ENCODE measurements around the gene CYLC2.

Gene CYLC2

DNA sequence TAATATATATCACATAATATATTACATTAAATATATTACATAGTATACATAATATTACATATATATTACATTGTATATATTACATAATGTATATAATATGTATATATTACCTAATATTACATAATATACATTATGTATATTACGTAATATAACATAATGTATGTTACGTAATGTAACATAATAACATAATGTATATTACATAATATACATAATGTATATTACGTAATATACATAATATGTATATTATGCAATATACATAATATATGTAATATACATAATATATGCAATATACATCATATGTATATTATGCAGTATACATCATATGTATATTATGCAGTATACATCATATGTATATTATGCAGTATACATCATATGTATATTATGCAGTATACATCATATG lies 19.1 kb downstream of the CYLC2 start:
- no peaks in the 10 kb centered on the region for H3K27me3 ChIP-seq (ENCODE audit: control insufficient read depth in 5 of 5, insufficient read depth in 4 of 5, low read length in 5 of 5)
- no peaks in the 10 kb centered on the region for H3K9me3 ChIP-seq (ENCODE audit: control insufficient read depth in 5 of 5, low read length in 5 of 5)
- no peak overlapping the region for H3K27ac ChIP-seq (ENCODE audit: low read depth, low read length)
- H3K4me3 ChIP-seq (ENCODE audit: low read depth in 1 of 5, low read length in 5 of 5): no peak overlapping the region
- H3K36me3 ChIP-seq (ENCODE audit: control insufficient read depth in 5 of 5, insufficient read depth in 5 of 5, low read length in 5 of 5): no peaks in the 10 kb centered on the region
- H3K9ac ChIP-seq (ENCODE audit: low read length in 5 of 5): no peak overlapping the region
- H3K4me1 ChIP-seq (ENCODE audit: control insufficient read depth in 5 of 5, insufficient read depth in 5 of 5, low read length in 5 of 5): no peaks in the 10 kb centered on the region

DNA sequence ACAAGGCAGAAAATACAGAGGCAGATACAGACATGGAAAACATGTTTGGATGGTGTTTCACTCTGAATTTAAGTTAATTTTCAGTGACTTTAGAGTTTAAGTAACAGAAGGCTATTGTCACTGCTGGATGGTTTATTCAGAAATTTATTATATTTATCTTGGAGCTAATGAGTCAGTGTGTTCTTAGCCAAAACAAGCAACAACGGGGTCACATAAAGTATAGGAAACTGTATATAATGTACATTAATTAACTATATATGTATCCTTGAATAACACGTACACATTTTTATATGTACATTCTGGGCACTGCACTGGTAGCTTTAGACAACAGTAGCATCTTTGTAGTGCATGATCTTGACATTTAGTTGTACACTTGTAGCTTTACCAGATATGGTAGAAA lies 30.7 kb downstream of the CYLC2 start:
- H3K4me1 ChIP-seq (ENCODE audit: control insufficient read depth in 5 of 5, insufficient read depth in 5 of 5, low read length in 5 of 5): no peaks in the 10 kb centered on the region
- no peaks in the 10 kb centered on the region for H3K36me3 ChIP-seq (ENCODE audit: control insufficient read depth in 5 of 5, insufficient read depth in 5 of 5, low read length in 5 of 5)
- no peaks in the 10 kb centered on the region for H3K27me3 ChIP-seq (ENCODE audit: control insufficient read depth in 5 of 5, insufficient read depth in 4 of 5, low read length in 5 of 5)
- H3K9me3 ChIP-seq (ENCODE audit: control insufficient read depth in 5 of 5, low read length in 5 of 5): peaks cover 0 to 9% (median 6%) of the 10 kb centered on the region in 5 donors
- H3K4me3 ChIP-seq (ENCODE audit: low read depth in 1 of 5, low read length in 5 of 5): no peak overlapping the region
- no peak overlapping the region for H3K27ac ChIP-seq (ENCODE audit: low read depth, low read length)
- H3K9ac ChIP-seq (ENCODE audit: low read length in 5 of 5): no peak overlapping the region

DNA sequence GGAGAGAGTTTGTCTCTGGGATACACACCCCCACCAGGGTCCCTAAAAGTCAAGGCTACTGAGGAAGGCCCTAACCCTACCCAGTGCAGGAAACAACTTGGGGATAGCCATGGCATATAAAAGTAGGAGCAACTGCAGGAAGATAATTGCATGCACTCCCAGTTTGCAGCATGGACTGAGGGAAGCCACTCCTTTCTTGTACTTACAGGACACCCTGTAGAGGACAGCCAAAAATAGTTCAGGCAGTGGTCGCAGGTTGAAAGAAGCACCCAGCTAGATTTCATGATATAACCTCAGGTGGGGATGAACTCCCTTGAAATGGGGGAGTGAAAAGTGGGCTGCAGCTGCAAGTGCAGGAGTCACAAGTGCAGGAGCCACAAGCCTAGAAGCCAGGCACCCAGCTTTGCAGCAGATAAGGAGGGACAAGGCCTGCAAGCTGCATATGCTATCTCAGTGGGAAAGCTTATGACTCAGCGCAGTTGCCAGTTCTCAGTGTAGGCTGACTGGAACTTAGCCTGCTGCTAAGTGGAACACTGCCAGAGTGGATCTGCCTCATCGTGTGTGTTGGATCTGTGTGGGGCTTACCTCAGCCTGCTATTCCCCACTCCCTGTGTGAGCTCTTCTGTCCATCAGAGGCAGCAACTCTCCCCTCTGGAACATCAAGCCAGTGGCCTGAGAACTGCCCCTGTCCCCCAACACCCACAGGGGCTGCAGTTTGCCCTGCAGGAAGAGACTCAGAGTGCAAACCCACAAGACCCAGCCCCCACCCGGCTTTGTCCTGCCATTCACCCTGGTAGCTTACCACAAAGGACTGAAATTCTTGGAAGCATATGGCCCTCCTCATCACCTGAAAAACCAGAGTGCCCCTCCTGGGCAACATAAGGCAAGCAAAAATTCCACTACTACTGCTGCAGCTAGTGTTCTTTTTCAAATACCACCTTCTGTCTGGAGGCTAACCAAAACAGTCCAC lies 42.7 kb downstream of the CYLC2 start:
- H3K36me3 ChIP-seq (ENCODE audit: control insufficient read depth in 5 of 5, insufficient read depth in 5 of 5, low read length in 5 of 5): no peaks in the 10 kb centered on the region
- no peak overlapping the region for H3K4me3 ChIP-seq (ENCODE audit: low read depth in 1 of 5, low read length in 5 of 5)
- peaks cover 0 to 5% (median 0%) of the 10 kb centered on the region in 5 donors for H3K9me3 ChIP-seq (ENCODE audit: control insufficient read depth in 5 of 5, low read length in 5 of 5)
- no peaks in the 10 kb centered on the region for H3K4me1 ChIP-seq (ENCODE audit: control insufficient read depth in 5 of 5, insufficient read depth in 5 of 5, low read length in 5 of 5)
- no peak overlapping the region for H3K27ac ChIP-seq (ENCODE audit: low read depth, low read length)
- H3K9ac ChIP-seq (ENCODE audit: low read length in 5 of 5): no peak overlapping the region
- H3K27me3 ChIP-seq (ENCODE audit: control insufficient read depth in 5 of 5, insufficient read depth in 4 of 5, low read length in 5 of 5): no peaks in the 10 kb centered on the region

DNA sequence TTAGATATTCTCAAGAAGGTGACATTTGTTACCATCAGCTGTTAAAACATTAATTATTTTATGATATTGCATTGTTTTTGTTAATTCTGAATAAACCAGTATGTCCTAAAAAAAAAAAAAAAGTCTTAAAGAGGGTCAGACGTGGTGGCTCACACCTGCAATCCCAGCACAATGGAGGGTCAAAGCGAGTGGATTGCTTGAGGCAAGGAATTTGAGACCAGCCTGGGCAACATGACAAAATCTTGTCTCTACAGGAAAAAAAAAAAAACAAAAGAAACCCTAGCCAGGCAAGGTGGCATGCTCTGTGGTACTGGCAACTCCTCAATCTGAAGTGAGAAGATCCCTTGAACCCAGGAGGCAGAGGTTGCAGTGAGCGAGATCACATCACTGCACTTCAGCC lies 46.8 kb downstream of the CYLC2 start:
- Histone ChIP-seq H3K36me3 (ENCODE audit: control insufficient read depth in 5 of 5, insufficient read depth in 5 of 5, low read length in 5 of 5) (no peaks in the 10 kb centered on the region), H3K27me3 (ENCODE audit: control insufficient read depth in 5 of 5, insufficient read depth in 4 of 5, low read length in 5 of 5) (no peaks in the 10 kb centered on the region), H3K4me3 (ENCODE audit: low read depth in 1 of 5, low read length in 5 of 5) (no peak overlapping the region), H3K4me1 (ENCODE audit: control insufficient read depth in 5 of 5, insufficient read depth in 5 of 5, low read length in 5 of 5) (no peaks in the 10 kb centered on the region), H3K9ac (ENCODE audit: low read length in 5 of 5) (no peak overlapping the region), H3K9me3 (ENCODE audit: control insufficient read depth in 5 of 5, low read length in 5 of 5) (peaks cover 0 to 5% (median 0%) of the 10 kb centered on the region in 5 donors), H3K27ac (ENCODE audit: low read depth, low read length) (no peak overlapping the region)

All from subcutaneous abdominal adipose tissue (tissue), 5 donors.